ENCODE results near the gene SORT1.
"Not testable (repeated sequence)": the region's sequence is repeated elsewhere in the genome, so short reads cannot be mapped to it uniquely, and the experiment has no call there.

SORT1 gene

DNA sequence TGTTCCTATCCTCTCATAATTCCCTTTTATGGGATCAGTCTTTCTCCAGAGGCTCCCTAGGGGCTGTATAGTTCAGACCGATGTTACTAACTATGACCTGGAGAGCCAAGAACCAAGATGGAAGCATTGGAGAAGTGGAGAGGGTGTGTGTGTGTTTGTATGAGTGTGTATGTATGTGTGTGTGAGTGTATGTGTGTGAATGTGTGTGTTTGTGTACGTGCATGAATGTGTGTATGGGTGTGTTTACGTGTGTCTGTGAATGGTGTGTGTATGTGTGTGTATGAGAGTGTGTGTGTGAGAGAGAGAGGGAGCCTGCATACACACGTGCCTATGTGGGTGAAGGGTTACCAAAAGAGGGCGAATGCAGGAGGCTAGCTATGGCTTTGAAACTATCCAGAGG is 95.8 kb downstream of the SORT1 start:
- DNase-seq (ENCODE audit: low read depth in 1 of 2, low spot score in 1 of 2) = no peak

- DNase-seq (ENCODE audit: low read depth in 1 of 2, low spot score in 1 of 2) = no peak
These were observed 97.0 kb downstream of the SORT1 start for GRCh38 chr1:109300650-109301151.

- DNase-seq (ENCODE audit: low read depth in 1 of 2, low spot score in 1 of 2) = no peak
These were observed 98.0 kb downstream of the SORT1 start for GRCh38 chr1:109299558-109300343.

GRCh38 chr1:109298666-109299557 is 98.8 kb downstream of the SORT1 start:
- DNase-seq (ENCODE audit: low read depth in 1 of 2, low spot score in 1 of 2) = no peak

DNA sequence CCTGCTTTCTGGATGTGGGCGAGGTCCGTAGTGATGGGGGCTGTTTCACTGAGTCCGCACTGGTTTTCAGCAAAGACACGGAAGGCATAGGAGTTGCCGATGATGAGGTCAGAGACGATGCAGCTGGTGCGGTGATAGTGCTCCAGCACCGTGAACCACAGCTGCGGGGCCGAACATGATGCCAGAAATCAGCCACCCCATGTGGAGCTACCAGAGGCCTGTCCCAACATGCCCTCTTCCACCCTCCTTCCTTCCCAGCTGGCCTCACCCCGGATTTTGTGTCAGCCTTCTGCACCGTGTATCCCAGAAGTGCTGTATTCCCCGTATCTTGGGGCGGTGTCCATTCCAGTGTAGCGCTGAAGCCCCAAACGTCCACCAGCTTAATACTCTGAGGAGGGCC is 100.9 kb downstream of the SORT1 start:
- DNase-seq (ENCODE audit: low read depth in 1 of 2, low spot score in 1 of 2) = no peak

- DNase-seq (ENCODE audit: low read depth in 1 of 2, low spot score in 1 of 2) = no peak
These were observed 101.9 kb downstream of the SORT1 start for GRCh38 chr1:109295712-109296415.

GRCh38 chr1:109294481-109294880 is 103.2 kb downstream of the SORT1 start:
- no peak for DNase-seq (ENCODE audit: low read depth in 1 of 2, low spot score in 1 of 2)

- no peak for DNase-seq (ENCODE audit: low read depth in 1 of 2, low spot score in 1 of 2)
These were observed 104.7 kb downstream of the SORT1 start for GRCh38 chr1:109293026-109293425.

GRCh38 chr1:109292364-109292763 is 105.4 kb downstream of the SORT1 start:
- no peak for DNase-seq (ENCODE audit: low read depth in 1 of 2, low spot score in 1 of 2)

DNA sequence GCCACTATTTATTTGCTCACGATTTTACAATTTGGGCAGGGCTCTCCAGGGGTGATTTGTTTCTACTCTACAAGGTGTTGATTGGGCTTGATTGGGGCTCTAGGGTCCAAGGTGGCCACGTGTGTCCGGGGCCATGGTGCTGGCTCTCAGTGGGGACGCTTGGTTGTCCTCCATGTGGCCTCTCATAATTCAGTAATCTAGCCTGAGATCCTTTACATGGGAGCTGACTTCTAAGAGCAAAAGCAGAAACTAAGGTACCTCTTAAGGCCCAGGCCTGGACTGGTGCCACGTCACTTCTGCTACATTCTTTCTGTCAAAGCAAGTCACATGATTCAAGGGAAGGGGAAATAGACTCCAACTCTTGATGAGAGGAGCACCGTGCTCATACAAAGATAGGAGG is 106.7 kb downstream of the SORT1 start:
- DNase-seq (ENCODE audit: low read depth in 1 of 2, low spot score in 1 of 2) = no peak

DNA sequence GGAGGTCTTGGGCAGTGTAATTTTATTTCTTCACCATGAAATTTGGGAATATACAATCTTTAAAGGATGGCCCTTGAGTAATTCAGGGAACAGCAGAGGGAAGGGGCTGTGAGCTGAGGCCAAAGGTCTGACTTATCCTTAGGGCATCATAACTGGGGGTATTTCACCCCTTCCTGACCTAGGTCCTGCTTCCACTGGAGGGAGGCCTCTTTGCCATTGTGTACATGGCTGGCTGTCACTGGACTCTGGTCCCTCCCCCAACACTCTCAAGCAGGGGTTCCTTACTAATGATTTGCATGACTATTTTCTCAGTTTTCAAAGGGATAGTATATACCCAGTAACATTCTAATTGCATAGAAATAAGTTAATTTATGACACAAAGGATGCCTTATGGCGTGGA is 107.6 kb downstream of the SORT1 start:
- DNase-seq (ENCODE audit: low read depth in 1 of 2, low spot score in 1 of 2) = no peak

DNA sequence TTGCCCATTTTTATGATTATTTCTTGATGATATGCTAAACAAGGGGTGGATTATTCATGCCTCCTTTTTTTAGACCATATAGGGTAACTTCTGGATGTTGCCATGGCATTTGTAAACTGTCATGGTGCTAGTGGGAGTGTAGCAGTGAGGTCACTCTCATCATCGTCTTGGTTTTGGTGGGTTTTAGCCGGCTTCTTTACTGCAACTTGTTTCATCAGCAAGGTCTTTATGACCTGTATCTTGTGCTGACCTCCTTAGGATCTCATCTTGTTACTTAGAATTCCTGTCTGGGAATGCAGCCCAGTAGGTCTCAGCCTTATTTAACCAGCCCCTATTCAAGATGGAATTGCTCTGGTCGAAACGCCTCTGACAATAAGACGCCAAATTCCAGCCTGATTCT is 111.0 kb downstream of the SORT1 start:
- not testable (repeated sequence) for DNase-seq (ENCODE audit: low read depth in 1 of 2, low spot score in 1 of 2)

DNA sequence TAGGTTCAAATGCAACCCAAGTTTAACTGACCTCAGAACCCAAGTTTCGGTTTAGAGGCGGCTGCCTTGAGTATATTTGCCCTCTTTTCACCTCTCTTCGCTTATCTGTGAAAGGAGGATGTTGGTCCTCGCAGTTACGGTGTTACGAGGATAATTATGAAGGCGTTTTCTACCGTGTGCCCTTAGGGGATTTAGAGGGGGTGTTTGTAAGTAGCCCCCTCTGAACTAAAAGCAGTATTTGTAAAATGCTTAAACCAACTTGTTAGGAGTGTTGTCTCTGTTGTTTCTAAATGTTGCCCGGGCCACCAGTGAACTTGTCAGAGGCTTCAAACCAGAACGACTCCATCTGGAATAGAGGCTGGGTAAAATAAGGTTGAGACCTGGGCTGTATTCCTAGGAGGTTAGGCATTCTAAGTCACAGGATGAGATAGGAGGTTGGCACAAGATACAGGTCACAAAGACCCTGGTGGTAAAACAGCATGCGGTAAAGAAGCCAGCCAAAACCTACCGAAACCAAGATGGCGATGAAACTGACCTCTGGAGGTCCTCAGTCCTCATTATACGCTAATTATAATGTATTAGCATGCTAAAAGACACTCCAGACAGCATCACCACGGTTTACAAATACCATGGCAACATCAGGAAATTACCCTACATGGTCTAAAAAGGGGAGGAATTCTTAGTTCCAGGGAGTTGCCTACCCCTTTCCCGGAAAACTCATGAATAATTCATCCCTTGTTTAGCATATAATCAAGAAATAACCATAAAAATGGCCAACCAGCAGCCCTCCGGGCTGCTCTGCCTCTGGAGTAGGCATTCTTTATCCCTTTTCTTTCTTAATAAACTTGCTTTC is 113.7 kb downstream of the SORT1 start:
- no peak for DNase-seq (ENCODE audit: low read depth in 1 of 2, low spot score in 1 of 2)

DNA sequence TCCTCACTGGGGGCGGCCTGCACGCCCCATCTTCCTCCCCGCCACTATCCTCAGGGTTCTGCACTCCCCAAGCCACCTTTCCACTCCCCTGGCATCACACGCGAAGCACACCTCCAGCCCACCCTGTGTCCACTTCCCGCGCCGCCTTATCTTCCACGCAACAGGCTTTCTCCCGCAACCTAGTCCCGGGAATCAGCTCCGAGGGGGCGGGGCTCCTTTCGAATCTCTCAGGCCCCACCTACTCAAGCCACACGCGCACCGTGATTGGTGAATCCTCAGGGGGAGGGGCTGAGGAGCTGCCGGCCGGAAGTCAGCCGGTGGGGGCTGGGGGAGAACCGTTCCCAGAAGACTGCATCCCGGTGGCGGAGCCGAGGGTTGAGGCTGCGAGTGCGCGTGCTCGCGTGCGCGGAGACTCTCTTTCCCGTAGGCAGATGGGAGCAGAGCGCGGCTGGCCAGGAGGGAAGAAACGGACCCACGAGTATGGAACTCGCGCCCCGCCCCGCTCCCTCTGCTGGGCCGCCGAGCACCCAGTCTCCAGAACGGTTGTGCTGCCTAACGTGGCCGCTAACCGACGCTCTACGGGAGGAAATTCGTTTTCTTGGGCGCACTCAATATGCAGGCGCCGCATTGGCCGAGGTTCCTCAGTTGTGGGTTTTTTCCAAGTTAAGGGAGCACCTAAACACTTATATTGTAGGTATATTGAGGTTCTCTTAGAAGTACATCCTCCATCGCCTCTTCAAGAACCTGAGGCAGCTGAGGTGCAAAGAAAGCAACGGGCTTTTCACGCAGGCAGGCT is 114.6 kb downstream of the SORT1 start, which contains the start of gene PSRC1:
Gene PSRC1 (minus strand): TSS at position 194 of the 796 bp plus-strand sequence.
- DNase-seq (ENCODE audit: low read depth in 1 of 2, low spot score in 1 of 2) = peak; percentile 81 to 89

DNA sequence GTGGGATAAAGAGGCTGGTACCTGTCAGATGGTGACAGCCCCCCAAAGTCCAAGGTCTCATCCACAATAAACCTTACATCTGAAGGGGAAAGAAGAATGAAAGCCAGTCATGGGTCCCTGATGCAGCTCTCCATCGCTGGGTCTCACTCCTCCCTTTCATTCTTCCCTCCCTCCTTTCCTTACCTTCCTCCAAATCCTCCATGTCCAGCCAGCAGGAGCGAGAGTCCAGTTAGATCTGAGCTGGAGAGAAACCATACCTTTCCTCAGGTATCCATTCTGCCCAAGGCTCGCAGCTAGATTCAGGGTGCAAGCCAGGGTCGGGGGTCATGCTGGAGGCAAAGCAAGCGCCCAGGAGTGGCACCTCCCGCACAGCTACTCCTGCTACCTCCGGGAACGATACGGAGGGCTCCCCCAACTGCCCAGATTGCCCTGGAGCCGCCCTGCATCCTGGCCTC is 115.2 kb downstream of the SORT1 start:
- DNase-seq (ENCODE audit: low read depth in 1 of 2, low spot score in 1 of 2) = no peak

DNA sequence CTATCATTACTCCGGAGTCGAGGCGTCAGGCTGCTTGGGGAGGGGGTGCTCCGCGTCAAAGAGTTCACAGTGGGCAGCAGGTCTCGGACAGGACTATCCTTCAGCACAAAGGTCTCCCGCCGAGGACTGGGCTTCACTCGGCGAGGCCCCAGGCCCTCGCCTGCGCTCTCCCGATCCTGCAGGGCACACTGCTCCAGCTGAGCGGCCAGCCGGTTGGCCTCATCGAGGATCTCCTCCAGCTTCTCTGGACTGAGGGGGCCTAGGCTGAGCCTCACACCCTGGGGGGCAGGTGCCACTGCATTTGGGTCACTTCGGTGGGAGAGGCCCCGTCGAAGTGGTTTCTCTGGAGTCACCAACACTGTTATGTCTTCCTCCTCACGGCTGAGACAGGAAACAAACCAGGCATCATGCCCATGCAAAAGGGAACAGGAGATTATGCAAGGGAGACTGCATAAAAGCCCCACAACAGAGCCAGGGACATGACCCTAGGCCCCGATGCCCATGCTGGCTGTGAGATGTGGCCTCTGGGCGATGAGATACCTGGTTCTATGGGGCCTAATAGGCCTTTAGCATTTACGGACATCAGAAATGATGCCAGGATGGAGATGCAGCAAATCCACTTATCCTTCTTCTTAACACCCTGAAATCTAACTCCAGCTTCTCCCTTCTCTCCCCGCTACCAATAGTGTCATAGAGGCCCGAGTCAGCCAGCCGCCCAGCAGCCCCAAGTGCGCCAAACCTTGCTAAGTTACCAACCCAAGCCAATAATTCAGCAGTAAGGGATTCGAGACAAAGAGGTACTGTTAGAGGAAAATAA is 115.8 kb downstream of the SORT1 start:
- DNase-seq (ENCODE audit: low read depth in 1 of 2, low spot score in 1 of 2) = no peak

- DNase-seq (ENCODE audit: low read depth in 1 of 2, low spot score in 1 of 2) = no peak
These were observed 116.9 kb downstream of the SORT1 start for GRCh38 chr1:109280862-109281261.

GRCh38 chr1:109279615-109280278 is 118.0 kb downstream of the SORT1 start:
- no peak for DNase-seq (ENCODE audit: low read depth in 1 of 2, low spot score in 1 of 2)
